ENCODE measurements around the gene EIF1AD. TPM values are rescaled to one million over a fixed set of nuclear protein-coding genes. Genes with fewer than 3 reads are reported as not detected.
A peak's percentile ranks its signal among the peaks of the same experiment; 100 is the strongest.

Gene EIF1AD, protein sequence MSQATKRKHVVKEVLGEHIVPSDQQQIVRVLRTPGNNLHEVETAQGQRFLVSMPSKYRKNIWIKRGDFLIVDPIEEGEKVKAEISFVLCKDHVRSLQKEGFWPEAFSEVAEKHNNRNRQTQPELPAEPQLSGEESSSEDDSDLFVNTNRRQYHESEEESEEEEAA
- polyA plus RNA-seq (2013): 12.0 TPM

GRCh38 chr11:66001942-66002647 lies at the start of gene EIF1AD, which contains the start of gene BANF1:
Gene EIF1AD, minus strand, starts transcription at chr11:66002157. Its CDS starts 1,768 bp downstream, at chr11:66000389.
Gene BANF1, plus strand, starts transcription at chr11:66002503. Its CDS starts 748 bp downstream, at chr11:66003251.
- peak within 1 kb of the TSS; percentile 74 to 94 for H3K27ac ChIP-seq (ENCODE audit: insufficient read depth in 1 of 2, low read depth in 1 of 2, low read length in 2 of 2, poor library complexity in 1 of 2, severe bottlenecking in 2 of 2)
- peaks cover 1 to 27% (median 19%) of the 10 kb centered on the region in 4 experiments for H3K4me1 ChIP-seq (ENCODE audit: control extremely low read depth in 1 of 4, control insufficient read depth in 4 of 4, insufficient read depth in 4 of 4, low read length in 3 of 4)
- H3K36me3 ChIP-seq (ENCODE audit: control insufficient read depth in 4 of 4, insufficient read depth in 4 of 4, low read length in 3 of 4): peaks cover 21 to 56% (median 45%) of the 10 kb centered on the region in 4 experiments
- POLR2A ChIA-PET: interaction anchor here (0.5 to 1.3 kb wide), 4 partner anchors 55 to 142 kb away, joined by 3 to 5 read pairs (median 4); partner anchors contain the start of genes CCDC85B and MUS81
- peak; percentile 98 to 99 (median 98) for DNase-seq
- H3K27me3 ChIP-seq (replicated peaks in 2 of 5; ENCODE audit: control insufficient read depth in 4 of 5, insufficient read depth in 5 of 5, low read length in 4 of 5): no peaks in the 10 kb centered on the region
- peak within 1 kb of the TSS; percentile 94 to 100 (median 99) for H3K4me3 ChIP-seq (ENCODE audit: control insufficient read depth in 1 of 7, extremely low read depth in 1 of 7, insufficient read depth in 4 of 7, low read depth in 2 of 7, low read length in 6 of 7)
- CTCF ChIA-PET: interaction anchor here (0.7 to 1.6 kb wide), 6 partner anchors 10 to 65 kb away, joined by 3 to 7 read pairs (median 4); partner anchors contain the start of gene CST6
- WGBS (ENCODE audit: insufficient coverage): under 1% methylated on average over 53 of the region's 55 CpGs
- H3K9me3 ChIP-seq (ENCODE audit: control extremely low read depth in 1 of 5, control insufficient read depth in 4 of 5, insufficient read depth in 2 of 5, low read depth in 1 of 5, low read length in 4 of 5): no peaks in the 10 kb centered on the region

DNA sequence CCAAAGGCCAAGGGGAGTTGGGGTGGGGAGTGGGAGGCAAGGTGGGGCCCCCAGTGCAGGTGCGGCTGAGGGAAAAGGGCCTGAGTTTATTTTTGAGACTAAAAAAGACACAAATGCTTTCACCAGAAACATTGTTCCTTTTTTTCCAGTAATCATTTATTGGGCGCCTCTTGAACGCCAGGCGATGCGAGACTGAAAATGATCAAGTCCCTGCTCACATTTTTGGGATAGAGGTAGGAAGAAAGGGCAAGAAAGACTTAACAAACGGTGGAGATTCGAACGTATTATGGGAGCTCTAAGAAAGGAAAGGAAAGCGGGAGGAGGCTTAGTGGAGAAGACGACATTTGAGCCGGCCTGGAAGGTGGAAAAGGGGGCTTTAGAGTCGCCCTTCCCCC lies 49.4 kb upstream of the EIF1AD start:
- Histone ChIP-seq H3K27ac (ENCODE audit: insufficient read depth in 1 of 2, low read depth in 1 of 2, low read length in 2 of 2, poor library complexity in 1 of 2, severe bottlenecking in 2 of 2) (peak overlapping the region; percentile 46 to 95), H3K4me1 (ENCODE audit: control extremely low read depth in 1 of 4, control insufficient read depth in 4 of 4, insufficient read depth in 4 of 4, low read length in 3 of 4) (peaks cover 1 to 30% (median 23%) of the 10 kb centered on the region in 4 experiments), H3K9me3 (ENCODE audit: control extremely low read depth in 1 of 5, control insufficient read depth in 4 of 5, insufficient read depth in 2 of 5, low read depth in 1 of 5, low read length in 4 of 5) (no peaks in the 10 kb centered on the region), H3K4me3 (ENCODE audit: control insufficient read depth in 1 of 7, extremely low read depth in 1 of 7, insufficient read depth in 4 of 7, low read depth in 2 of 7, low read length in 6 of 7) (peak overlapping the region; percentile 78 to 100 (median 98)), H3K27me3 (replicated peaks in 2 of 5; ENCODE audit: control insufficient read depth in 4 of 5, insufficient read depth in 5 of 5, low read length in 4 of 5) (peaks cover 0 to 5% (median 0%) of the 10 kb centered on the region in 5 experiments), H3K36me3 (ENCODE audit: control insufficient read depth in 4 of 4, insufficient read depth in 4 of 4, low read length in 3 of 4) (peaks cover 4 to 21% (median 16%) of the 10 kb centered on the region in 4 experiments)
- no peak for DNase-seq
- CTCF ChIA-PET: interaction anchor here (0.9 to 8.1 kb wide), 2 partner anchors 9 to 14 kb away, joined by 3 to 99 read pairs; partner anchors contain the start of gene PACS1
- WGBS (ENCODE audit: insufficient coverage): 11% methylated on average over 6 of the region's 12 CpGs
- POLR2A ChIA-PET: interaction anchor here (2.2 kb wide), 1 partner anchor 19 kb away, joined by 6 read pairs; the partner anchor contains the start of gene PACS1

- peaks cover 4 to 15% (median 10%) of the 10 kb centered on the region in 4 experiments for H3K36me3 ChIP-seq (ENCODE audit: control insufficient read depth in 4 of 4, insufficient read depth in 4 of 4, low read length in 3 of 4)
- ChIA-PET POLR2A (interaction anchor here (0.7 to 2.2 kb wide), 3 partner anchors 12 to 473 kb away, joined by 3 to 6 read pairs (median 5); partner anchors contain the start of gene PACS1), CTCF (interaction anchor here (0.6 to 8.1 kb wide), 3 partner anchors 8 to 32 kb away, joined by 3 to 99 read pairs (median 4); partner anchors contain the start of gene PACS1)
- peaks cover 1 to 30% (median 23%) of the 10 kb centered on the region in 4 experiments for H3K4me1 ChIP-seq (ENCODE audit: control extremely low read depth in 1 of 4, control insufficient read depth in 4 of 4, insufficient read depth in 4 of 4, low read length in 3 of 4)
- H3K27me3 ChIP-seq (replicated peaks in 2 of 5; ENCODE audit: control insufficient read depth in 4 of 5, insufficient read depth in 5 of 5, low read length in 4 of 5): peaks cover 0 to 5% (median 0%) of the 10 kb centered on the region in 5 experiments
- 92% methylated on average over 4 of the region's 5 CpGs for WGBS (ENCODE audit: insufficient coverage)
- peak overlapping the region in 1 of 2 experiments; percentile 95 for H3K27ac ChIP-seq (ENCODE audit: insufficient read depth in 1 of 2, low read depth in 1 of 2, low read length in 2 of 2, poor library complexity in 1 of 2, severe bottlenecking in 2 of 2)
- H3K9me3 ChIP-seq (ENCODE audit: control extremely low read depth in 1 of 5, control insufficient read depth in 4 of 5, insufficient read depth in 2 of 5, low read depth in 1 of 5, low read length in 4 of 5): no peaks in the 10 kb centered on the region
- peak overlapping the region in 1 of 7 experiments; percentile 78 for H3K4me3 ChIP-seq (ENCODE audit: control insufficient read depth in 1 of 7, extremely low read depth in 1 of 7, insufficient read depth in 4 of 7, low read depth in 2 of 7, low read length in 6 of 7)
- no peak for DNase-seq
Measured at GRCh38 chr11:66050581-66051231, 48.7 kb upstream of the EIF1AD start.

GRCh38 chr11:66048547-66049323 lies 46.8 kb upstream of the EIF1AD start, which contains the start of gene GAL3ST3:
Gene GAL3ST3, minus strand, starts transcription at chr11:66049161. Its CDS starts 3,746 bp downstream, at chr11:66045415.
- peaks cover 1 to 40% (median 27%) of the 10 kb centered on the region in 4 experiments for H3K4me1 ChIP-seq (ENCODE audit: control extremely low read depth in 1 of 4, control insufficient read depth in 4 of 4, insufficient read depth in 4 of 4, low read length in 3 of 4)
- ChIA-PET CTCF (interaction anchor here (1.3 to 8.1 kb wide), 5 partner anchors 7 to 27 kb away, joined by 5 to 99 read pairs (median 24); partner anchors contain the start of gene PACS1), POLR2A (no interaction called here)
- peaks cover 0 to 5% (median 0%) of the 10 kb centered on the region in 5 experiments for H3K27me3 ChIP-seq (replicated peaks in 2 of 5; ENCODE audit: control insufficient read depth in 4 of 5, insufficient read depth in 5 of 5, low read length in 4 of 5)
- WGBS (ENCODE audit: insufficient coverage): 12% methylated on average over 18 of the region's 39 CpGs
- peak within 1 kb of the TSS in 4 of 7 experiments; percentile 23 to 70 (median 56) for H3K4me3 ChIP-seq (ENCODE audit: control insufficient read depth in 1 of 7, extremely low read depth in 1 of 7, insufficient read depth in 4 of 7, low read depth in 2 of 7, low read length in 6 of 7)
- no peak within 1 kb of the TSS for H3K27ac ChIP-seq (ENCODE audit: insufficient read depth in 1 of 2, low read depth in 1 of 2, low read length in 2 of 2, poor library complexity in 1 of 2, severe bottlenecking in 2 of 2)
- H3K36me3 ChIP-seq (ENCODE audit: control insufficient read depth in 4 of 4, insufficient read depth in 4 of 4, low read length in 3 of 4): peaks cover 0 to 2% (median 0%) of the 10 kb centered on the region in 4 experiments
- no peaks in the 10 kb centered on the region for H3K9me3 ChIP-seq (ENCODE audit: control extremely low read depth in 1 of 5, control insufficient read depth in 4 of 5, insufficient read depth in 2 of 5, low read depth in 1 of 5, low read length in 4 of 5)
- DNase-seq: peak in 2 of 3 donors; percentile 36

GRCh38 chr11:66047541-66048365 lies 45.8 kb upstream of the EIF1AD start:
- Histone ChIP-seq H3K27me3 (replicated peaks in 2 of 5; ENCODE audit: control insufficient read depth in 4 of 5, insufficient read depth in 5 of 5, low read length in 4 of 5) (peaks cover 0 to 5% (median 0%) of the 10 kb centered on the region in 5 experiments), H3K27ac (ENCODE audit: insufficient read depth in 1 of 2, low read depth in 1 of 2, low read length in 2 of 2, poor library complexity in 1 of 2, severe bottlenecking in 2 of 2) (no peak overlapping the region), H3K4me1 (ENCODE audit: control extremely low read depth in 1 of 4, control insufficient read depth in 4 of 4, insufficient read depth in 4 of 4, low read length in 3 of 4) (peaks cover 1 to 31% (median 18%) of the 10 kb centered on the region in 4 experiments), H3K9me3 (ENCODE audit: control extremely low read depth in 1 of 5, control insufficient read depth in 4 of 5, insufficient read depth in 2 of 5, low read depth in 1 of 5, low read length in 4 of 5) (no peaks in the 10 kb centered on the region), H3K36me3 (ENCODE audit: control insufficient read depth in 4 of 4, insufficient read depth in 4 of 4, low read length in 3 of 4) (no peaks in the 10 kb centered on the region), H3K4me3 (ENCODE audit: control insufficient read depth in 1 of 7, extremely low read depth in 1 of 7, insufficient read depth in 4 of 7, low read depth in 2 of 7, low read length in 6 of 7) (no peak overlapping the region)
- CTCF ChIA-PET: interaction anchor here (0.9 to 5.3 kb wide), 6 partner anchors 8 to 26 kb away, joined by 3 to 29 read pairs (median 20); no protein-coding TSS in a partner anchor
- no peak for DNase-seq
- POLR2A ChIA-PET: interaction anchor here (0.7 kb wide), 1 partner anchor 221 kb away, joined by 3 read pairs; no protein-coding TSS in a partner anchor
- WGBS (ENCODE audit: insufficient coverage): 90% methylated on average over 11 of the region's 11 CpGs
